LNCAP (cell line): ENCODE results near the gene PLA1A.

Source experiments
- TF ChIP-seq, protein P1 (sequence below): fragments of 450-650 bp; IDR thresholded peaks from 2 replicates; pipeline ENCODE4 v1.5.1; 2017; ENCODE audit warnings: mild to moderate bottlenecking

Gene PLA1A

DNA sequence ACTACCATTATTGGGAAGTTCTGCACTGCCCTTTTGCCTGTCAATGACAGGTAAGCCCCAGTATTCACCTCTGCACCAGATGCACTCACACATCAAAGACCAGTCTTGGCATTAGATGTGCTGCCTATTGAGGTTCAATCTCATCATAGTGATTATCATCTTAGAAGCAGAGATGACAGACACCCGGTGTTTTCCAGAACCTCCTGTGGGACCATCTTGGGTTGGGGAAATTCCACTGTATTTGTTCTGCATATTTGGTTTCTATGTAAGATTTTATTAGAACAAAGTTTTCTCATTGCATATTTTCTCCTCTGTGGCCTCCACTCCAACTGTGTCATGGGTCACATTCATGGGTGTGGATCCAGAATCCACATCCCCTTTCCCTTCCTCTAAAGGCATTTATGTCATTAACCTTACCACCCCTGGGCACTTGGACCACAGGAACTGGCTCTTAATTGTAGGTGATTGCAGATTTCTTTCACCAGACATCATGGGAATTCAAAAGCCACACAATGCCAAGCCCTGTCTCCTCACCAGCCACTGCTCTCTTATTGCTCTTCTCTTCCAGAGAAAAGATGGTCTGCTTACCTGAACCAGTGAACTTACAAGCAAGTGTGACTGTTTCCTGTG is 31.2 kb downstream of the PLA1A start:
- TF ChIP-seq, protein P1, sequence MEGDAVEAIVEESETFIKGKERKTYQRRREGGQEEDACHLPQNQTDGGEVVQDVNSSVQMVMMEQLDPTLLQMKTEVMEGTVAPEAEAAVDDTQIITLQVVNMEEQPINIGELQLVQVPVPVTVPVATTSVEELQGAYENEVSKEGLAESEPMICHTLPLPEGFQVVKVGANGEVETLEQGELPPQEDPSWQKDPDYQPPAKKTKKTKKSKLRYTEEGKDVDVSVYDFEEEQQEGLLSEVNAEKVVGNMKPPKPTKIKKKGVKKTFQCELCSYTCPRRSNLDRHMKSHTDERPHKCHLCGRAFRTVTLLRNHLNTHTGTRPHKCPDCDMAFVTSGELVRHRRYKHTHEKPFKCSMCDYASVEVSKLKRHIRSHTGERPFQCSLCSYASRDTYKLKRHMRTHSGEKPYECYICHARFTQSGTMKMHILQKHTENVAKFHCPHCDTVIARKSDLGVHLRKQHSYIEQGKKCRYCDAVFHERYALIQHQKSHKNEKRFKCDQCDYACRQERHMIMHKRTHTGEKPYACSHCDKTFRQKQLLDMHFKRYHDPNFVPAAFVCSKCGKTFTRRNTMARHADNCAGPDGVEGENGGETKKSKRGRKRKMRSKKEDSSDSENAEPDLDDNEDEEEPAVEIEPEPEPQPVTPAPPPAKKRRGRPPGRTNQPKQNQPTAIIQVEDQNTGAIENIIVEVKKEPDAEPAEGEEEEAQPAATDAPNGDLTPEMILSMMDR, result no peak

DNA sequence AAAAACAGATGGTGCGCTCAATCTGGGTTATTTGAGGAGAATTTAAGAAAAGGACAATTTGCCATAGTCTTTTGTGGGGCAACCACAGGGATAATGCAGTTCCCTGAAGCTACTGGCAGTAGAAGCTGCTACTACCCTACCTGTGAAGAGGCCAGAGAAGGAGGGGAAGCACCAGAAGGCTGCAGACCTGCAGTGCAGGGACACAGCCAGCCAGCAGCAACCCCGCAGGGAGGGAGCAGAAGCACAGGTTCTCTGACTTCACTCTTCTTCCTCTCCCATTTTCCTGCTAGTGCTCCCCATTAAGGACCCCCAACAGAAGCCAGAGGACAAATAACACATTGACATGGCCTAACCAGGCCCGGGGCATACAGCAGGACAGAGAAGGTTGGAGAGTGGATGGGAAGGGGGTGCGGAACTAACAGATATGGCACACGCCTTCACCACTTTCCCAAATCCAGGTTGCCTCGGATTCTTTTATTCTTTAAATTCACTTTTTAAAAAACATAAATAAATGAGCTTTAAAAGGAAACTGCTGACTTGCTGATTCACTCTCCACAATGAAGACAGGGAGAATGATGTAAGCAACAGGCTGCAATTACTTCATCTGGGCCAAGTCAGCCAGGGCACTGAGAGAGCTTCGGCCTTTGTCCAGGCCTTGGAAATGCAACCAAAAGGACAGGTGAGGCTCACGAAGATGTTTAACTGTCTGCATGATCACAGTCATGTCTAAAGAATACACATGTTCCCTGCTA is 32.6 kb downstream of the PLA1A start:
- TF ChIP-seq, protein P1, result no peak

DNA sequence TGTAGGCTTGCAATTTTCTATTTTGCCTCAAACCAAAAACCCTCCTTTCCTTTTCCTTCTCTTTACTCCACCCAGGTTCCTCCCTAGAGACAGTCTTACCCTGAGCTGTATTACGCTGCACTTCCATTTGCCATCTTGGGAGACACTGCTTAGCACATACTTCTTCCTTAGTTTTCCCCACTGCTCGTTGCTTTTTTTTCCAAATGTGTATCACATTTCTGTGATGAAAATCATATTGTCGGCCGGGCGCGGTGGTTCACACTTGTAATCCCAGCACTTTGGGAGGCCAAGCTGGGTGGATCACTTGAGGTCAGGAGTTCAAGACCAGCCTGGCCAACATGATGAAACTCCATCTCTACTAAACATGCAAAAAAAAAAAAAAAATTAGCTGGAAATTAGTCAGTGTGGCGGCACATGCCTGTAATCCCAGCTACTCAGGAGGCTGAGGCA is 33.2 kb downstream of the PLA1A start:
- TF ChIP-seq, protein P1, result no peak

DNA sequence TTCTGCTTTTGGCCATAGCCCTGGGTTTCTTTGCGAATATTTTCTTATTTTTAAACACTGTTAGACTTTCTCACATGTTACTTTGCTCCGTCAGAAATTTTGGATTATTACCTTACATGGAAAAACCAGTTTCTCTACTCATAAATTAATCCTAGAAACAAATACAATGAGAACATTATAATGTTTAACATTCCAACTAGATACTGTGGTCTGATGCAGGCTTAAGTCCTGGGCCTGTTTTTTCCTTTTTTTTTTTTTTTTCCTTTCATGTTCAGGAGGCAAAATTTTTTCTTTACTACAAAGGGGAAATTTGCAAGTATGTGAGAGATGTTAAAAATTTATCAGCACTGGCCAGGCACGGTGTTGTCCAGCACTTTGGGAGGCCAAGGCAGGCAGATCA is 33.8 kb downstream of the PLA1A start:
- TF ChIP-seq, protein P1, result no peak

DNA sequence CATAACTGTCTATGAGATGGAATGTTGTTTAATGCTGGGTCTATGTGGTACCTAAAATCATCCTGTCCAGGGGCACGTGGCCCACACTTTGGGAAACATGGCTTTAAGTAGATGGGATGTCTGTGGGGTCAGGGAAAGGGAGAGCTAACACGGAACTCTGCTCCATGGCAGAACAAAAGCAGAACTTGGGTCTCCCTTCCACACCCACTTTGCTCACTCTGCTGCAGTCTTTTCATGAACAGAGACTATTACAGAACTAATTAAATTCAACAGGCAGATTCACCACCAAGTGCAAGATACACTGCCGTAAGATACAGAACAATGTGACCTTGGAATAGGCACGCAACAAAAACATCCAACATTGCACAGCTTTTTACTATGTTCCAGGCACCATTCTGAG is 34.5 kb downstream of the PLA1A start:
- TF ChIP-seq, protein P1, result no peak

DNA sequence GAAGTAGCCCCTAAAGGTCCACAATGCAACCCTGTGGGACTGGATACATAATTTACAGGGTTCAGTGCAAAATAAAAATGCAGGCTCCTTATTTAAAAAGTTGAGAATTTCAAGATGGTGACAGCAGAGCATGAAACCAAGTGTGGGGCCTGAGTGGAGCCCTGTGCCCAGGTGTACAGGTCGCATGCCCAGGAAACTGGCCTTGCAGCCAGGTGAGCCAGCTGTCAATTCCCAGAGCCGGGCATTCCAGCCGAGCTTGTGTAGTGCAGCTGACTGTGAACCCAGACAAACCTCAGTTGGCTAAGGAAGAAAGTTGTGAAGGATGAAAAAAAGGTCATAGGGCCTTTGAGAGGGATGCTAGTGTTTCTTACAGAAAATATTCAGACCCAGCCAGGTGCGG is 35.1 kb downstream of the PLA1A start:
- TF ChIP-seq, protein P1, result no peak

DNA sequence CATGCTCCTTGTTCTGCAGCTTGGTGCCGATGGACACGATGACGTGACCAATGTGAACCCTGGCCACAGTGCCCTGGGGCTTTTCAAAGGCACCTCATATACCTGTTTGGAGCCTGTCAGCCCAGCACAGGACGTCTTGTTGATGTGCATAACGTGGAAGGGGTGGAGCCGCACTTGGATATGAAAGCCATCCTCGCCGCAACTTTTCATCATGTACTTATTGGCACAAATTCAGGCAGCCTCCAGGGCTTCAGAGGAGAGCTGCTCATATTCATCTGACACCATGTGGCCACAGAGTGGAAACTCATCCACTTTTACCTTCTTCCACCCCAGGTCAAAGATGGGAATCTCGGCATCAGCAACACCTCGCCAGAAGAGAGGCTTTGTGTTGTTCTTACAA is 38.0 kb downstream of the PLA1A start:
- TF ChIP-seq, protein P1, result no peak
